NCI-H345 treated with DMSO at 0.1 percent for 48 hours (cell line): ENCODE results near the gene CCDC183.
A peak's percentile ranks its signal among the peaks of the same experiment; 100 is the strongest.
"Not testable (repeated sequence)": the region's sequence is repeated elsewhere in the genome, so short reads cannot be mapped to it uniquely, and the experiment has no call there.

Experiments
- DNase-seq: peaks from one replicate; lab custom pipeline; 2025; ENCODE audit not compliant: unreplicated experiment; lab: John Stamatoyannopoulos, UW

CCDC183 gene

DNA sequence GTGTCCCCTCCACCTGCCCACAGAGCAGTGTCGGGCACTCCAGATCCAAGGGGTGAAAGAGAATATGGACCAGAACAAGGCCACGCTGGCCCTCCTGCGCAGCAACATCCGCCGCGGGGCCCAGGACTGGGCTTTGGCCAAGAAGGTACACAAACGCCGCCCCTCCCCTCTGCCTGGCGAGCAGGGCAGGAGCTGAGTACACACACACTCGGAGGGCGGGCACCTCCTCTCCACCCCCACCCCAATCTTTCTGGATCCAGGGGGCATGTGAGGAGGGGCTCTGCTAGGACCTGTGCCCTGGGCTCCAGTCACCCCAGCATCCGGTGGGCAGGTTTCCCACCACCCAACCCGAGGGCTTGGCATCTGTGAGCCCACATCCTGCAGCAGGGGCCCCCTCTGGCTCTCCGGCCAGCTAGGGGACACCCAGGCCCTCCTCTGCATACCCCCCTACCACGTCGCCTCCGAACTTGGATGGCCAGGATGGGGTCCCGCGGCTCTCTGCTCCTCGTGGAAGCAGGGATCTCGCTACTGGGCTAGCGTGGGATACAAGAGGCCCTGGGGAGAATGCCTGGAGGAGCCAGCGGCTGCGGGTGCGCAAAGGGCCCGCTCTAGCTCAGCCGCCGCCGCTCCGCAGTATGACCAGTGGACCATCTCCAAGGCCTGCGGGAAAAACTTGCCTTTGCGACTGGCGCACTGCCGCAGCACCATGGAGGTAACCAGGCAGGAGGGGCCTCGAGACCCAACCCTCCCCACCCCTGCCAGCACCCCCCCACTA lies 3.1 kb downstream of the CCDC183 start:
- peak; percentile 40 for DNase-seq

DNA sequence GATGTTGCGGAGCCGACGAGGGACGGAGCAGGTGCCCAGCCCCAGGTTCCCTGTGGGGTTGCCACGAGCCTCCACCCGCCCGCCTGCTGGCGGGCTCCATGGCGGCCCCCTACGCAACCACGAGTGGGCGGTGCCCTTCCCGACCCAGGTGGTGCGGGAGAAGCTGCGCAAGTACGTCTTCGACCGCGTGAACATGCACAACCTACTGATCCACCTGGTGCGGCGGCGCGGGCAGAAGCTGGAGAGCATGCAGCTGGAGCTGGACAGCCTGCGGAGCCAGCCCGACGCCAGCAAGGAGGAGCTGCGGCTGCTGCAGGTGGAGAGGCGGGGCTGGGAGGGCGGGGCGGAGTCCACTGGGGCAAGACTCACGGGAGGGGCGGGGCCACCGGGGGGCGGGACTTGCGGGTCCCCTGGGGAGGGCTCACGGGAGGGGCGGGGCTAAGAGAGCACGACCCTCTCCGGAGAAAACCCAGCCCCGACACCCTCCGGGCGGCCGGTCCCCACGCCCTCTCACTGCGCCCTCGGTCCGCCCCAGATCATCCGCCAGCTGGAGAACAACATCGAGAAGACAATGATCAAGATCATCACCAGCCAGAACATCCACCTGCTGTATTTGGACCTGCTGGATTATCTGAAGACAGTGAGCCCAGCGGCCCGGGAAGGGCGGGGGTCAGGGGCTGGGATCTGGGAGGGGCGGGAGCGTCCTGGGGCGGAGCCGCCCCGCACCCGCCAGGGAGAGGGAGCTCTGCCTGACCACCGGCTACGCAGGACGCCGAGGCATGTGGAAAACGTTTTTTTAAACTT lies 3.9 kb downstream of the CCDC183 start:
- peak; percentile 89 for DNase-seq

DNA sequence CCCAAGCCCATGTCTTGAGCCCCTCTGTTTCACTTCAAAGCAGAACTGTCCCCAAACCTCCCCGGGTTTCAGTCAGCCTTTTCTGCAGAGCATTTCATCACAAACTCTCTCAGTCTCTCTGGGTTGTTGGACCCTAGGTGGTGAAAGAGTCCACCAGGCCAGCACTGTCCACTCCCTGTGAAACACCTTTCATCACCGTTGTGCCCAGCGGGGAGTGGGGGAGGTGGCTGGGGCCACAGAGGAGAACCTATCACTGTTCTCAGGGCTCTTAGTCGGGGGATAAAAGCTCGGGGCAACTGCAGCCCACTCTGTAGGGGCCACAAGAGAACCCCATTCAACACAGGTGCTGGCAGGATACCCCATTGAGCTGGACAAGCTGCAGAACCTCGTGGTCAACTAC lies 6.2 kb downstream of the CCDC183 start:
- DNase-seq, result no peak

DNA sequence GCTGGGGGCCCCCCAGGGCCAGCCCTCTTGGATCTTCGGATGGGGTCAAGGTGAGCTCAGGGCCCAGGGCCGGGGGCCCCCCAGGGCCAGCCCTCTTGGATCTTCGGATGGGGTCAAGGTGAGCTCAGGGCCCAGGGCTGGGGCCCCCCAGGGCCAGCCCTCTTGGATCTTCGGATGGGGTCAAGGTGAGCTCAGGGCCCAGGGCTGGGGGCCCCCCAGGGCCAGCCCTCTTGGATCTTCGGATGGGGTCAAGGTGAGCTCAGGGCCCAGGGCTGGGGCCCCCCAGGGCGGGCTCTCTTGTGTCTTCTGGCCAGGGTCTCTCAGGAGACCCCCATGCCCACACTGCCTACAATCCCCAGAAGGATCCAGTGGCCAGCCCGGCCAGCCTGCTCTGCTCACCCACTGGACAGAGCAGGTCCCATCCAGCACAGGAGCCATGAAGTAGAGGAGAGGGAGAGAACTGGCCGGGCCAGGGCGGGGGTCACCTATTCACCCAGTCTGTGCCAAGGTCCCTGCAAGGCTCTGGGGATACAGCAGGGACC lies 6.9 kb downstream of the CCDC183 start:
- not testable (repeated sequence) for DNase-seq

DNA sequence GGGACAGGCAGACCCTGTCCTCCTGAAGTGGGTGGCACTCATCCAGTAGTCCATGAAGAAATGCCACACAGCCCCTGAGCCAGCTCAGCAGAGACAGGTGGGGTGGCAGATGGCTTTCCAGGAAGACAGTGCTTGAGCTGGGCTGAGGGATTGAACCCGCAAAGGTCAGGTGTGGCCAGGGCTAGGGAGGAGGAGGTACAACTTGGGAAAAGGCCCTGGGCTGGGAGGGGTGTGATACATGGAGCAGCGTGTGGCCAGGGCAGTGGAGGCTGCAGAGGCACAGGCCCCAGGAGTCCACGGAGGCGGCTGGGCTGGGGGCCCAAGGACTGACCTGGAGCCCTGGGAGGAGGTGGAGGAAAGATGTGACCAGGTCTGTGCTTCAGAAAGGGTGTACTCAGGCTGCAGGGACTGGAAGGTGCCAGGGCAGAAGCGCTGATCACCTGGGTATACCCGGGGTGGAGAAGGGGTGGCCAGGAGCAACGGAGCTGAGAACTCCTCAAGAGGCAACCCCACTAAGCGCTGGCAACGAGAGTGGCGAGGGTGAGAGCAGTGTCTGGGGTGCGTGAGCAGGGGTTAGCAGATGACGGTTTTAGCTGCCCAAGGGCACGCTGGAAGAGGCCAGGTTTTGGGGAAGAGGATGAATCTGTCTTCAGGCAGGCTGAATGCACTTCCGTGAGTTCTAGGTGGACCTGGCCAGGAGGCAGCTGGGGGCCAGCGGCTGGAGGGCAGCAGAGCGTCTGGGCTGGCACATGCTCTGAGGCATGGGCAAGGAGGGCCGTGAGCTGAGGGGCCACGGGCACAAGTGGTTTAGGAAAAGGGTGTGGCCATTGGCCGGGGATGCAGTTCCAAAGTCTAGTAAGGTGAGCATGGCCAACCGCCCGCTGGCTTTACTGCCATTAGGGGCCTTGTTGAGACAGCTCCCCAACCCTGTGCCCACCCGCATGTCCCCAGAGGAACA lies 7.7 kb downstream of the CCDC183 start:
- DNase-seq, result no peak

DNA sequence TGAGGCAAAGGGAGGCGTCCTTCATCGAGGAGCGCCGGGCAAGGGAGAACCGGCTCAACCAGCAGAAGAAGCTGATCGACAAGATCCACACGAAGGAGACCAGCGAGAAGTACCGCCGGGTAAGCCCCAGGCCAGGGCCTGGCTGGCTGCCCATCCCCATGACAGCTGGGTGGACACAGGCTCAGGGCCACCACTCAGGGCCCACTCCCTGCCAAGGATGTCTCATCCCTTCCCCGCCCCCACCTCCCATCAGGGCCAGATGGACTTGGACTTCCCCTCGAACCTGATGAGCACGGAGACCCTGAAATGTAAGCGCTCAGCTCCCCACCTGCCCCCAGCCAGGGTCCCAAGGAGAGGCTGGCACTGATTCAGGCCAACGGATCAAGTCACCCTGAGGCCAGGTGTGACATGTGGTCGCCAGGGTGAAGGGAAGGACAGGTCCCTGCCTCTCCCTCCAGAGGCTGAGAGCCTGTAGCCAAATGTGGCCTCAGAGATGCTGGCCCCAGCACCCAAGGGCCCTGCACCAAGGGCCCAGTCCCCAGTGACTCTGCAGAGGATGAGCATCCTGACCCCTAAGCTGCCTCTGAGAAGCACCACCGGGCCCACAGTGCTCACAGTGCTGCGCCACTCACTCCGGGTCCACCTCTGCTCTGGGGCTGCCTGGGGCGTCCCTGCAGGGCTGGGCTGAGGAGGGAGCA lies 8.5 kb downstream of the CCDC183 start:
- DNase-seq, result no peak

DNA sequence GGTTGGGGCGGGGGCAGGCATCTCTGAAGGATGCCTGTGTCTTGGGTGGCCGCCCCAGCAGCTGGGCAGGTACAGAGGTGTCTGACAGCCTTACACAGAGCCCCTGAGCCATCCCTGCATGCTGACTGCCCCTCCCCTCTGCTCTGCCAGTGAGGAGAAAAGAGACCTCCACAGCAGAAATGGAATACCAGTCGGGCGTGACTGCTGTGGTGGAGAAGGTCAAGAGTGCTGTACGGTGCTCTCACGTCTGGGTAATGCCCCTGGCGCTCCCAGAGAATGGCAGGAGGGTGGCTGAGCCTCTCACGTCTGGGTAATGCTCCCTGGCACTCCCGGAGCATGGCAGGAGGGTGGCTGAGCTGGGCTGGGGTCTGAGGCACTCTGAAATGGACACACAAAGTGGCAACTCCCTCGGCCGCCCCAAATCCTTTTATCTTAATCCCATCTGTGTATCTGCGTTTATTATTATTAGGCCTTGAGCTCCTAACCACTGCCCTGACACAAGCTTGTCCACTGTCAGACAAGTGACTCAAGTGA lies 9.1 kb downstream of the CCDC183 start:
- DNase-seq, result no peak

DNA sequence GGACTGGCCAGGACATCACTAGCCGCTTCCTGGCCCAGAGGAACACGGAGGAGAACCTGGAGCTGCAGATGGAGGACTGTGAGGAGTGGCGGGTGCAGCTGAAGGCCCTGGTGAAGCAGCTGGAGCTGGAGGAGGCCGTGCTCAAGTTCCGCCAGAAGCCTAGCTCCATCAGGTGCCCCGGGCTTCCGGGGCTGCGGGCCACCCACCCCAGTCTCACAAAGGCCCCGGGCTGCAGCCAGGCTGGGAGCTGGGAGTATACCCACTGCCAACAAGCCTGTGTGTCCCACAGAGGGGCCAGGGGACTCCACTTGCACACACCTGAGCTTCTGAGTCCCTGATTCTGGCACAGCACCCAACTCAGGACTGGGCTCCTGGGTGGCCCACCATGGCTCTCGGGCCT lies 9.9 kb downstream of the CCDC183 start:
- no peak for DNase-seq

DNA sequence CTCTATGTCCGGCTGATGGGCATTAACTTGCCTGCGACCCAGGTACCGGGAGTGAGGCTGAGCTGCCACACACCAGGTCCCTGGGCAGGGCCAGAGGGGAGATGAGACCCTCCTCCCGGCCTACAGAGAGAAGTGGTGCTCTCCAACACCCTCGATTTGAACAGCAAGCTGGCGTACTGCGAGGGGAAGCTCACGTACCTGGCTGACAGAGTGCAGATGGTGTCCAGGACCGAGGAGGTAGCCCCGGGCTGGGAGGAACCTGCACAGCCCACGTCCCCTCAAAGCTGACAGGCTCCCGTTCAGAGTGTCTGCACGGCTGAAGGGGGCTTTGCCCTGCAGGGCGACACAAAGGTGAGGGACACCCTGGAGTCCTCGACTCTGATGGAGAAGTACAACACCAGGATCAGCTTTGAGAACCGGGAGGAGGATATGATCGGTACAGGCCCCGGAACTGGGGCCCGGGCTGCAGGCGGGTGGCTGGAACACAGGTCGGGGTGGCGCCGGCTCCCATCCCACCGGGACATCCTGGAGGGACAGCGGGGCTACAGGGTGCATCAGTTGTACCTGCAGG lies 10.6 kb downstream of the CCDC183 start:
- no peak for DNase-seq

DNA sequence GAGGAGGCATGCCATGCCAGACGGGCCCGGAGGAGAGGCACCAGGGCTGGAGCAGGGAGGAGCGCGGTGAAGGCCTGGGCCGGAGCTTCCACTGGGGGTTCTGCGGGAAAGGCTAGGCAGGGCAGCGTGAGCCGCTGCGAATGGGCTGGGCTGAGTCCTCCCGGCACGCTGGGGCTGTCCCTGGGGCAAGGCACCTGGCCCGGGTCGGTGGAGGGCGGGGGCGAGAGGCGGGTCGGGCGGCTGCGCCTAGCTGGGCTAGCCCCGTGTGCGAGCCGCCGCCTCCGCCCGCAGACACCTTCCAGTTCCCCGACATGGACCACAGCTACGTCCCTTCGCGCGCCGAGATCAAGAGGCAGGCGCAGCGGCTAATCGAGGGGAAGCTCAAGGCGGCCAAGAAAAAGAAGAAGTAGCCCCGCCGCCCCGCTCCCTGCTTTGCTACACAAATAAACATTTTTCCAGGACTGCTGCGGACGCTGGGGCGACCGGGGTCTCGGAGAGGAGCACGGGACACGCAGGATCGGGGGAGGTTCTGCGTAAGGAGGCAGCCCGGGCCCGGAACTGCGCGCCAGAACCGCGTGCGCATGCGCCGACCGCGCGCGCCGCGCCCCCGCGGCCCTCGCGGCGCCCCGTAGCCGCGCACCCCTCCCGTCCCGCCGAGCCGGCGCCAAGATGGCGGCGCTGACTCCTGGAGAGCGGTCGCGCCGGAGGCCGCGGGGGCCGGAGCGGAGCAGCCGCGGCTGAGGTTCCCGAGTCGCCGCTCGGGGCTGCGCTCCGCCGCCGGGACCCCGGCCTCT lies 11.3 kb downstream of the CCDC183 start, which contains the start of gene RABL6:
RABL6 (plus strand) TSS at position 668 of the 794 bp plus-strand sequence. CDS start 249 bp downstream, outside the sequence.
- DNase-seq, result peak; percentile 48

DNA sequence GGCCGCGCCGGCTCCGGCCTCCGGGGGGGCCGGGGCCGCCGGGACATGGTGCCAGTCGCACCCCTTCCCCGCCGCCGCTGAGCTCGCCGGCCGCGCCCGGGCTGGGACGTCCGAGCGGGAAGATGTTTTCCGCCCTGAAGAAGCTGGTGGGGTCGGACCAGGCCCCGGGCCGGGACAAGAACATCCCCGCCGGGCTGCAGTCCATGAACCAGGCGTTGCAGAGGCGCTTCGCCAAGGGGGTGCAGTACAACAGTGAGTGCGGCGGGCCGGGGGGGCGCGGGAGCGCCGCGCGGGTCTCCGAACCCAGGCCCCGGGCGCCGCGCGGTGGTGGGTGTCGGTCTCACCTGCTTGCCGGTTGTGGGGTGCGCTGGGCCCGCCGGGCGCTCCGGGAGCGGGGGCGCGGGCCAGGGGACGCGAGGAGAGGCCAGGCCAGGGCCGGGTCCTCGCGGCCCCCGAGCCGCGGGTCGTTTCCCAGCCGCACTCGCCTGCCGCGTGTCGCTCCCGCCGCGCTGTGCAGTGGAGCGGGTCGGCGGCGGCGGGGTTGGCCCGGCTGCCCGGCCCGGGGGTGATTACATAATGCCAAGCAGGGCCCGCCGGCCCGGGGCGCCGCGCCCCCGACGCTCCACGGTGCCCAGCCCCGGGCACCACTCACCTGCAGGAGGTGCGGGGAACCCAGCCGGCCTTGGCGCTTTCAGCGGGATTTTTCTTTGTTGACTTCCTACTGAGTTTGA lies 12.1 kb downstream of the CCDC183 start:
- DNase-seq, result no peak

DNA sequence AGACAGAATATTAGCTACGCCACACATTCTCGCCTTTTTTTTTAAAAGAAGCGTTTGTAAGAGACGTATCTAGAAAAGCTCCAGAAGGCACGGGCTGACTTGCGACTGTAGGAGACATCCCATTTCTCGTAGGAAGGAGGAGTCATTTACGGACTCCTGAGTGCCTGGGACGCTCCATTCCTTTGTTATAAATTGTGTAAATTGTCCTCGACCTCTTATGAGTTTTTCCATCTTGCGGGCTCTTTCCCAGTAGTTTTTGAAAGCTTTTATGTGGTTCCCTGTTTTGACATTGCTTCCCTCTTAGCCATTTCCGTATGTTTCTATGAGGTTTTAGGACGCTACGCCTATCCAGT lies 12.6 kb downstream of the CCDC183 start:
- DNase-seq, result no peak

DNA sequence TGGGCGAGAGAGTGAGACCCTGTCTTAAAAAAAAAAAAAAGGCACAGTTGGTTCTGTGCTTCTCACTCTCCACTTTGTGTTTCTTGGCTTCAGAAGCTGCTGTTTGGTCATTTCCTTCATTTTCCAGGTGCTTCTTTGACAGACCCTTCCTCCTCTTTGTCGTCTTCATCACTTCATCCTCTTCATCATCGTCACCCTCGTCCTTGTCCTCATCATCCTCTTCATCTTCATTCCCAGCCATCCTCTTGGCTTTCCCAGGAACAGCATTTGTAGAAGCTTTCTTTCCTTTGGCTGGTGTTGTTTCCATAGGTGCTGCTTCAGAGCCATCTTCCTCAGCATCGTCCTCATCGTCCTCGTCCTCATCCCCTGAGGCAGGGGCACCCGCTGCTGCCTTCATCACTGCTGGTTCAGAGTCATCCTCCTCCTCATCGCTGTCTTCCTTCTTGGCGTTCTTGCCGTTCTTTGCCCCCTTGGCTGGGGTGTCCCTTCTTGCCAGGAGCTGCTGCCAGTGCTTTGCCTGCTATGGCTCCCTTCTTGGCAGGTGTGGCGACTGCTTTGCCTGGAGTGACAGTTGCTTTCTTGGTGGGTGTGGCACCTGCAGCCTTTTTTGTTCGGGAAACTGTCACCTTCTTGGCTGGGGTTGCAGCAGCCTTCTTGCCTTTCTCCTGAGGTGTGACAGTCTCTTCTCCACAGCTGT lies 18.7 kb downstream of the CCDC183 start:
- DNase-seq, result no peak

DNA sequence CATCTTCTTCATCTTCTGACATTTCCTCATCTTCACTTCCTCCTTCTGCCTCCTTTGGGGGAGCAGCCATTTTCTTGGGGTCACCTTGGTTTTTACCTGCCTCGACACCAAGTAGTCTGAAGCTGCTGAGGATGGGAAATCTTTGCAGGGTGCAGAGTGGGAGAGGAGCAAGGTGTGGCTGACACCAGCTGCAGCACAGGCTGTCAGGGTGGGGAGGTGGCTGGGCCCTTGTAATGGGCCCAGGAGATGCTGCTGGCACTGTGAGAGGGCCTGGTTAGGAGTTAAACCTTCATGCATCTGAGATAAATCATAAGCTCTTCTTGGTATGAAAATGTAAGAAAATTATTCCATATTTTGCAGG lies 19.3 kb downstream of the CCDC183 start:
- no peak for DNase-seq

DNA sequence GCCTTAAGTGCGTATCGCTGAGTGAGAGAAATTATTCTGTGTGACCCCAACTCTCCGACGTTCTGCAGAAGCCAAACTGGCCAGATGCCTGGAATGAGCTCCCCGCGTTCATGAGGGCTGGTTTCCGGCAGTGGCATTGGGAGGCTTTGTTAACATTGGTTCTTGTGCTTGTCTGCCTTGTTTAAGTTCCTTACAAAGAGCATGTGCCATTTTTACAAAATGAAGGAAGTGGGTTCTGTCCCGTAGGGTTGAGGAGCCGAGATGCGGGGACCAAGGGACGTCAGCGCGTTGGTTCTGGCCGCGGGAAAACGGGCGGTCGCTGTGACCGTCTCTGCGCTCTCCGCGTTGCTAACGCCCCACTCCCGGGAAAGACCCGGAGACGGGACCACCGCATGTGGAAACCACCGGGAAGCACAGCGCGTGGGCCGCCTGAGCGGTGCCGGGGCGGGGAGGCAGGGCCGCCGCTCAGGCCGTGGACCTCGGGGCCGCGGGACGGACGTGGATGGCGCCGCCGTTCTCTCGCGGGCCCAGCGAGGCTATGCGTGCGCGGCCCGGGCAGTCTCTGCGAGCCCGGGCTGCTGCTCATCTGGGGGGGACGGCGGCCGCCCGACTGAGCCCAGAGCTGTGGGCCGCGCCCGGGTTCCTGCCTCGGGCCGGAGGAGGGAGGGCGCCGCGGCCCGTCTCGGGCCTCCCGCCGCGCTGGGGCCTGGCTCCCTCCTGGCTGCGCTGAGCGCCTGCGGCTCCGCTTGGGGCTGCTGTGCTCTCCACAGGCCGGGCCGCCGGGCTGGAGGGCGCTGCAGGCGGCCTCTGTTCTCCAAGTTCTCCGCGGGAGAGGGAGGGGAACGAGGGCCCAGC lies 25.1 kb downstream of the CCDC183 start:
- no peak for DNase-seq

DNA sequence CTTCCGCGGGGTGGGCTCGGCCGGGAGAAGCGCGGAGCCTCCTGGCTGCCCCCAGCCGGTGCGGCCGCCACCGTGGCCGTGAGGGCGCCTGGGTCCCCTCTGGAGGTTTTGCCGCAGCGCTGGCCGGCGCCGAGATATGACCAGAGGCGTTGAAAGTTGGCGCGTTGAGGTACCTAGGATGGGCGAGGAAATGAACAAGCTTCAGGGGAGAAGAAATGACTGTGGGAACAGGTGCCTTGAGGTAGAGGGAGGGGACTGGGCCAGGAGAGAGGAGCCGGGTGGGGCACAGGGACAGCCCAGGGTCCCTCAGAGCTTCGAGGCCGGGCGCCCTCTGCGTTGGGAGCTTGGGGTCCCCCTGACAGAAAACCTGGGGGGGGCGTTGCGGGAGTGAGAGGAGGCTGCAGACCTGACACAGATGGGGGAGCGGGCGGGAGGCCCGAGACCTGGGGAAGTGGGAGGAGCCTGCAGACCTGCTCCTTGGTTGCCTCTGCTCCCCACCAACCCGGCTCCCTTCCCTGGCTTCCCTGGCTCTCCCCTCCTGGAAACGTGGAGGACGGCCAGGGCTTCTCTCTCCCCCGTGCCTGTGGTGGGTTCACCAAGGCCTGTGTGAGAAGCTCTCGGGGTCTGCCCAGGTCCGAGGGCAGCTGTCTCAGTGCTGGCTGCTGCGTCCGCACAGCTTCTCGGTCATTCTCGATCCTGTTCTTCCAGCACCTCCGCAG lies 25.8 kb downstream of the CCDC183 start:
- no peak for DNase-seq
